Caco-2 (cell line): ENCODE data around the gene ZFAND2B. TPM values are rescaled to one million over a fixed set of nuclear protein-coding genes. Genes with fewer than 3 reads are reported as not detected.

Source experiments
- BruUV-seq: library from RNA; stranded (reverse); fragments of 400-500 nt; replicated peaks from 2 replicates; lab custom pipeline; 2021; lab: Mats Ljungman, UMichigan
- CTCF ChIA-PET: fragments of 300-600 bp; sonication (Branson Sonifier 250); formaldehyde crosslinking; loops from one replicate; lab custom pipeline; 2022; ENCODE audit warnings: antibody characterized with exemption; lab: Charles Lee
- POLR2A ChIA-PET: fragments of 300-600 bp; sonication (Branson Sonifier 250); formaldehyde crosslinking; loops from one replicate; lab custom pipeline; 2022; ENCODE audit warnings: antibody characterized with exemption; lab: Charles Lee
- DNase-seq, 2 experiments: peaks; one replicate each; pipeline versions ENCODE4 v3.0.0 to v3.0.0-alpha.2; 2020 to 2022
- H3K27me3 ChIP-seq: replicated peaks from 2 replicates; pipeline ENCODE4 v1.6.0; 2011; ENCODE audit warnings: low read length; ENCODE audit not compliant: control insufficient read depth, insufficient read depth
- H3K36me3 ChIP-seq: 2 replicates; pipeline ENCODE4 v1.5.1; 2011; ENCODE audit warnings: low read length; ENCODE audit not compliant: control insufficient read depth, insufficient read depth
- H3K4me1 ChIP-seq: fragments of 250-450 bp; sonication (Bioruptor Pico); 2 replicates; pipeline ENCODE4 v1.5.1; 2020; ENCODE audit warnings: mild to moderate bottlenecking
- H3K4me3 ChIP-seq: 2 replicates; pipeline ENCODE4 v1.5.1; 2011; ENCODE audit warnings: low read depth, mild to moderate bottlenecking, control low read depth, low read length
- H3K9me3 ChIP-seq: fragments of 250-450 bp; sonication (Bioruptor Pico); 2 replicates; pipeline ENCODE4 v1.5.1; 2020; ENCODE audit warnings: mild to moderate bottlenecking, moderate library complexity
- H3K27ac Mint-ChIP-seq: one replicate; pipeline ENCODE4 v1.8.0; 2022; ENCODE audit warnings: mixed read lengths; ENCODE audit not compliant: unreplicated experiment
- H3K27me3 Mint-ChIP-seq: one replicate; pipeline ENCODE4 v1.8.0; 2022; ENCODE audit warnings: mixed read lengths; ENCODE audit not compliant: insufficient read depth, unreplicated experiment
- H3K36me3 Mint-ChIP-seq: one replicate; pipeline ENCODE4 v1.8.0; 2022; ENCODE audit warnings: mild to moderate bottlenecking, mixed read lengths; ENCODE audit not compliant: insufficient read depth, unreplicated experiment
- H3K4me1 Mint-ChIP-seq: one replicate; pipeline ENCODE4 v1.8.0; 2022; ENCODE audit warnings: low read depth, mixed read lengths; ENCODE audit not compliant: unreplicated experiment
- H3K4me3 Mint-ChIP-seq: one replicate; pipeline ENCODE4 v1.8.0; 2022; ENCODE audit warnings: mild to moderate bottlenecking, moderate library complexity, mixed read lengths; ENCODE audit not compliant: unreplicated experiment
- H3K9me3 Mint-ChIP-seq: one replicate; pipeline ENCODE4 v1.8.0; 2022; ENCODE audit warnings: mixed read lengths; ENCODE audit not compliant: unreplicated experiment
- CTCF ChIP-seq, 2 experiments: fragments of 200-600 bp in 1 of 2; IDR thresholded peaks; 1 replicate in 1 of 2; 2 replicates in 1 of 2; pipeline versions ENCODE4 v1.5.1 to v1.8.0; 2011 to 2022; ENCODE audit warnings: antibody characterized with exemption in 1 of 2, control low read depth in 1 of 2, inconsistent platforms in 1 of 2, low read depth in 1 of 2, low read length in 1 of 2, mild to moderate bottlenecking in 1 of 2, moderate library complexity in 1 of 2; ENCODE audit not compliant: insufficient read depth in 1 of 2, severe bottlenecking in 1 of 2, unreplicated experiment in 1 of 2
- intact Hi-C: fragments of 100-400 bp; cut with micrococcal nuclease; formaldehyde crosslinking; loops from one replicate; pipeline ENCODE4 v1.10.0; 2022; ENCODE audit not compliant: unreplicated experiment
- total RNA-seq: library from RNA; stranded (reverse); gene quantifications from 2 replicates; pipeline ENCODE4 v1.2.3, GENCODE V29; 2022

Gene ZFAND2B
- total RNA-seq, 1 experiment from 2014 or later, result 41.8 TPM

- Histone ChIP-seq H3K4me3 (peak overlapping the region; percentile 89), H3K27me3 (no peaks in the 10 kb centered on the region), H3K36me3 (peaks cover 3% of the 10 kb centered on the region), H3K4me1 (peaks cover 18% of the 10 kb centered on the region), H3K9me3 (no peaks in the 10 kb centered on the region)
- H3K27me3 Mint-ChIP-seq, result no peaks in the 10 kb centered on the region
- DNase-seq, result peak; percentile 63 to 71
- no peaks in the 10 kb centered on the region for H3K4me1 Mint-ChIP-seq
- TSS peak; percentile 9 for BruUV-seq
- TF ChIP-seq CTCF (IDR thresholded peaks at IDR 0.05; ENCODE audit: insufficient read depth in 1 of 2, low read depth in 1 of 2, low read length in 1 of 2, severe bottlenecking in 1 of 2, unreplicated experiment in 1 of 2), result no peak
- H3K4me3 Mint-ChIP-seq, result peak overlapping the region; percentile 96
- intact Hi-C loops, result loop anchor here (1.0 to 5.0 kb wide), 6 partner anchors 11 to 169 kb away; partner anchors contain the start of genes DNAJB2, DNPEP and NHEJ1
- no peaks in the 10 kb centered on the region for H3K9me3 Mint-ChIP-seq
- CTCF ChIA-PET, result interaction anchor here (1.1 to 2.5 kb wide), 6 partner anchors 31 to 189 kb away, joined by 3 to 18 read pairs (median 5); partner anchors contain the start of gene DNAJB2
- POLR2A ChIA-PET, result interaction anchor here (0.6 to 3.0 kb wide), 9 partner anchors 11 to 216 kb away, joined by 5 to 27 read pairs (median 7); partner anchors contain the start of genes ANKZF1, ATG9A, CNPPD1 and GLB1L
- H3K36me3 Mint-ChIP-seq, result peaks cover 35% of the 10 kb centered on the region
- peak overlapping the region; percentile 95 for H3K27ac Mint-ChIP-seq
These were observed 11.7 kb downstream of the ZFAND2B start for GRCh38 chr2:219218217-219218731.

GRCh38 chr2:219218732-219219701, 12.4 kb downstream of the ZFAND2B start, which contains the start of gene ABCB6:
TSS of gene ABCB6 (minus strand) at chr2:219218958. CDS start at chr2:219218673, 285 bp downstream.
- Histone ChIP-seq H3K9me3 (no peaks in the 10 kb centered on the region), H3K27me3 (no peaks in the 10 kb centered on the region), H3K36me3 (peaks cover 3% of the 10 kb centered on the region; the same call in 1 of the 2 replicates), H3K4me1 (peaks cover 18% of the 10 kb centered on the region), H3K4me3 (peak within 1 kb of the TSS; percentile 89)
- BruUV-seq, result TSS peak; percentile 77
- DNase-seq, result peak; percentile 97
- H3K27me3 Mint-ChIP-seq, result no peaks in the 10 kb centered on the region
- no peaks in the 10 kb centered on the region for H3K9me3 Mint-ChIP-seq
- peak within 1 kb of the TSS; percentile 95 for H3K27ac Mint-ChIP-seq
- TF ChIP-seq CTCF (IDR thresholded peaks at IDR 0.05; ENCODE audit: insufficient read depth in 1 of 2, low read depth in 1 of 2, low read length in 1 of 2, severe bottlenecking in 1 of 2, unreplicated experiment in 1 of 2), result no peak
- H3K4me1 Mint-ChIP-seq, result no peaks in the 10 kb centered on the region
- POLR2A ChIA-PET, result interaction anchor here (0.9 to 3.0 kb wide), 8 partner anchors 10 to 169 kb away, joined by 3 to 27 read pairs (median 8); partner anchors contain the start of genes ANKZF1, ATG9A, CNPPD1 and DNPEP
- intact Hi-C loops, result loop anchor here (1.0 to 5.0 kb wide), 7 partner anchors 10 to 168 kb away; partner anchors contain the start of genes ANKZF1, ATG9A, DNAJB2 and DNPEP
- peaks cover 39% of the 10 kb centered on the region for H3K36me3 Mint-ChIP-seq
- CTCF ChIA-PET, result interaction anchor here (0.6 to 2.5 kb wide), 9 partner anchors 30 to 217 kb away, joined by 3 to 18 read pairs (median 3); partner anchors contain the start of gene DNAJB2
- H3K4me3 Mint-ChIP-seq, result peak within 1 kb of the TSS; percentile 96
